ENCODE measurements around the gene MCOLN1. TPM values are rescaled to one million over a fixed set of nuclear protein-coding genes. Genes with fewer than 3 reads are reported as not detected.

MCOLN1 gene
- total and polyA plus RNA-seq, 3 experiments from 2014 or later, result 11.6 to 19.6 (median 19.4) TPM

GRCh38 chr19:7582446-7582845 lies 60.0 kb downstream of the MCOLN1 start:
- Histone ChIP-seq H3K27me3 (ENCODE audit: insufficient read depth, low read length, poor library complexity, severe bottlenecking) (no peaks in the 10 kb centered on the region), H3K4me1 (ENCODE audit: insufficient read depth, low read length) (no peaks in the 10 kb centered on the region), H3K36me3 (ENCODE audit: insufficient read depth, low read length) (no peaks in the 10 kb centered on the region), H3K4me3 (ENCODE audit: low read length) (no peak overlapping the region), H3K27ac (ENCODE audit: low read depth, low read length) (no peak overlapping the region), H3K9me3 (ENCODE audit: low read length) (no peaks in the 10 kb centered on the region)
- Mint-ChIP-seq H3K4me3 (no peak overlapping the region), H3K9me3 (no peaks in the 10 kb centered on the region), H3K36me3 (no peaks in the 10 kb centered on the region), H3K27me3 (peaks cover 4 to 9% of the 10 kb centered on the region in 2 donors), H3K4me1 (no peaks in the 10 kb centered on the region), H3K27ac (no peak overlapping the region)
- no peak for DNase-seq
- CTCF ChIA-PET, result no interaction called here
- POLR2A ChIA-PET, result no interaction called here

Other genes starting within 250 kb of the MCOLN1 start
- gene INSR, start 228.2 kb upstream of the MCOLN1 start, total RNA-seq, result 1 to 10 TPM; 1.2 TPM
- not detected for gene INSR, start 228.2 kb upstream of the MCOLN1 start, polyA plus RNA-seq
- 10 to 100 TPM; 51.0 to 53.3 TPM for gene ARHGEF18, start 173.7 kb upstream of the MCOLN1 start, total RNA-seq
- gene ARHGEF18, start 173.7 kb upstream of the MCOLN1 start, polyA plus RNA-seq, result 9.6 TPM
- gene PEX11G, start 33.6 kb upstream of the MCOLN1 start, total RNA-seq, result under 1 TPM; 0.94 to 0.95 TPM
- gene PEX11G, start 33.6 kb upstream of the MCOLN1 start, polyA plus RNA-seq, result 1.7 TPM
- 1 to 10 TPM; 7.6 to 8.9 TPM for gene ZNF358, start 6.5 kb upstream of the MCOLN1 start, total RNA-seq
- 2.5 TPM for gene ZNF358, start 6.5 kb upstream of the MCOLN1 start, polyA plus RNA-seq
- 100 to 1,000 TPM; 112 to 117 TPM for gene PNPLA6, start 13.1 kb downstream of the MCOLN1 start, total RNA-seq
- gene PNPLA6, start 13.1 kb downstream of the MCOLN1 start, polyA plus RNA-seq, result 17.1 TPM
- under 1 TPM; 0.24 to 0.31 TPM for gene CAMSAP3, start 73.2 kb downstream of the MCOLN1 start, total RNA-seq
- gene CAMSAP3, start 73.2 kb downstream of the MCOLN1 start, polyA plus RNA-seq, result 0.07 TPM
- gene XAB2, start 106.9 kb downstream of the MCOLN1 start, total RNA-seq, result 10 to 100 TPM; 46.0 to 47.6 TPM
- gene XAB2, start 106.9 kb downstream of the MCOLN1 start, polyA plus RNA-seq, result 8.8 TPM
- 100 to 1,000 TPM; 110 TPM for gene PET100, start 107.2 kb downstream of the MCOLN1 start, total RNA-seq
- 297 TPM for gene PET100, start 107.2 kb downstream of the MCOLN1 start, polyA plus RNA-seq
- gene PCP2, start 111.1 kb downstream of the MCOLN1 start, total RNA-seq, result under 1 TPM; 0.48 to 0.91 TPM
- not detected for gene PCP2, start 111.1 kb downstream of the MCOLN1 start, polyA plus RNA-seq
- 10 to 100 TPM; 80.1 to 80.5 TPM for gene STXBP2, start 114.5 kb downstream of the MCOLN1 start, total RNA-seq
- 75.2 TPM for gene STXBP2, start 114.5 kb downstream of the MCOLN1 start, polyA plus RNA-seq
- gene RETN, start 146.4 kb downstream of the MCOLN1 start, total RNA-seq, result not detected
- 1.2 TPM for gene RETN, start 146.4 kb downstream of the MCOLN1 start, polyA plus RNA-seq
- gene MCEMP1, start 154.5 kb downstream of the MCOLN1 start, total RNA-seq, result not detected
- gene MCEMP1, start 154.5 kb downstream of the MCOLN1 start, polyA plus RNA-seq, result not detected
- 10 to 100 TPM; 63.5 to 70.1 TPM for gene TRAPPC5, start 158.2 kb downstream of the MCOLN1 start, total RNA-seq
- gene TRAPPC5, start 158.2 kb downstream of the MCOLN1 start, polyA plus RNA-seq, result 155 TPM
- gene FCER2, start 179.5 kb downstream of the MCOLN1 start, total RNA-seq, result 1 to 10 TPM in 1 of 2 experiments, under 1 TPM in 1; 0.96 to 1.6 TPM
- not detected for gene FCER2, start 179.5 kb downstream of the MCOLN1 start, polyA plus RNA-seq
- gene CLEC4G, start 209.5 kb downstream of the MCOLN1 start, total RNA-seq, result not detected
- gene CLEC4G, start 209.5 kb downstream of the MCOLN1 start, polyA plus RNA-seq, result not detected
- gene CD209, start 224.9 kb downstream of the MCOLN1 start, total RNA-seq, result under 1 TPM; 0.16 to 0.28 TPM
- not detected for gene CD209, start 224.9 kb downstream of the MCOLN1 start, polyA plus RNA-seq
- not detected for gene CLEC4M, start 240.6 kb downstream of the MCOLN1 start, total RNA-seq
- gene CLEC4M, start 240.6 kb downstream of the MCOLN1 start, polyA plus RNA-seq, result not detected

Measured in CD8-positive, alpha-beta memory T cell (primary cell).